Mammary epithelial cell (primary cell): ENCODE data around the gene LRRC32.

Experiments used
- EZH2 ChIP-seq: IDR thresholded peaks from 2 replicates; pipeline ENCODE4 v1.6.1; 2012; ENCODE audit warnings: low read length, inconsistent platforms, borderline replicate concordance
- TF ChIP-seq, protein P1 (sequence below), 2 donors: IDR thresholded peaks in 1 of 2; conservative IDR thresholded peaks in 1 of 2; 2 replicates each; pipeline ENCODE4 v1.5.1; 2011 to 2012; ENCODE audit warnings: inconsistent platforms in 2 of 2, low read length in 2 of 2, mild to moderate bottlenecking in 2 of 2, control low read depth in 1 of 2, low read depth in 1 of 2; ENCODE audit not compliant: insufficient read depth in 1 of 2; ENCODE audit errors: extremely low read depth in 1 of 2

DNA sequence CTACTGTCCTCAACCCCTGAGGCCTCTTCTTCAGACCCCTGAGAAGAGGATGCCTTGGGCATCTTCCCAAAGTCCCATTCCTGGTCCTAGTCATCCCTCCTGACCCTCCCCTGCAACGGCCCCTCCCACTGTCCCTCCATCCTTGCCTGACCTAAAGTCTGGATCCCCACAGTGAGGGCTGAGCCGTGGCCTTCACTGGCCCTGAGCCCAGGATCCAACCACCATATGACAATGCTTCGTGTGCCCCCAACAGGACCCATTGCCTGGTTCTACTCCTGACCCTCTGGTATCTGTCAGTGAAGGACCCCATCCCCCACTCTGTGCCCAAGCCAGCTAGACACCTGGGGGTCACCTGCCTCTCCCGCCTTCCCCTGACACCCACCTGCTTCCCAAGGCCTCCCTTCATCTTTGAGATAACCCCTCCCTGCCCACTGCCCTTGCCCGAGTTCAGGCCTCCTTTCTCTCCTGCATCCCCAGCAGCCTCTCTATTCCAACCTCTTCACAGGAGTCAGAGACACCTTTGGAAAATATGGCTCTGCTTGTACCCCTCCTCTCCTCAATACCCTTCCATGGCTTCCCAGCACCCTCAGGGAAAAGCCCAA lies 48.0 kb downstream of the LRRC32 start:
- TF ChIP-seq, protein P1, sequence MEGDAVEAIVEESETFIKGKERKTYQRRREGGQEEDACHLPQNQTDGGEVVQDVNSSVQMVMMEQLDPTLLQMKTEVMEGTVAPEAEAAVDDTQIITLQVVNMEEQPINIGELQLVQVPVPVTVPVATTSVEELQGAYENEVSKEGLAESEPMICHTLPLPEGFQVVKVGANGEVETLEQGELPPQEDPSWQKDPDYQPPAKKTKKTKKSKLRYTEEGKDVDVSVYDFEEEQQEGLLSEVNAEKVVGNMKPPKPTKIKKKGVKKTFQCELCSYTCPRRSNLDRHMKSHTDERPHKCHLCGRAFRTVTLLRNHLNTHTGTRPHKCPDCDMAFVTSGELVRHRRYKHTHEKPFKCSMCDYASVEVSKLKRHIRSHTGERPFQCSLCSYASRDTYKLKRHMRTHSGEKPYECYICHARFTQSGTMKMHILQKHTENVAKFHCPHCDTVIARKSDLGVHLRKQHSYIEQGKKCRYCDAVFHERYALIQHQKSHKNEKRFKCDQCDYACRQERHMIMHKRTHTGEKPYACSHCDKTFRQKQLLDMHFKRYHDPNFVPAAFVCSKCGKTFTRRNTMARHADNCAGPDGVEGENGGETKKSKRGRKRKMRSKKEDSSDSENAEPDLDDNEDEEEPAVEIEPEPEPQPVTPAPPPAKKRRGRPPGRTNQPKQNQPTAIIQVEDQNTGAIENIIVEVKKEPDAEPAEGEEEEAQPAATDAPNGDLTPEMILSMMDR (conservative IDR thresholded peaks at IDR 0.05 in 1 of 2, IDR thresholded peaks at IDR 0.05 in 1 of 2; ENCODE audit: extremely low read depth in 1 of 2, insufficient read depth in 1 of 2, low read depth in 1 of 2, low read length in 2 of 2): no peak
- no peak for TF ChIP-seq EZH2
